CD4-positive, alpha-beta memory T cell (primary cell): ENCODE measurements around the gene HIRA. TPM values are rescaled to one million over a fixed set of nuclear protein-coding genes. Genes with fewer than 3 reads are reported as not detected.

Source experiments
- CTCF ChIA-PET: fragments of 350-600 bp; sonication (Branson Sonifier 250); formaldehyde crosslinking; loops from one replicate; lab custom pipeline; 2021; ENCODE audit warnings: inconsistent platforms; ENCODE audit not compliant: partially characterized antibody; lab: Charles Lee
- POLR2A ChIA-PET: fragments of 350-600 bp; sonication (Branson Sonifier 250); formaldehyde crosslinking; loops from one replicate; lab custom pipeline; 2021; ENCODE audit not compliant: partially characterized antibody; lab: Charles Lee
- DNase-seq, 5 donors: peaks; one replicate each; pipeline versions ENCODE4 v3.0.0 to v3.0.0-alpha.2; 2020 to 2022; ENCODE audit warnings: mixed read lengths in 1 of 5
- H3K27ac ChIP-seq: one replicate; pipeline ENCODE4 v1.7.0; 2013; ENCODE audit warnings: low read depth, low read length
- H3K27me3 ChIP-seq: 2 replicates; pipeline ENCODE4 v1.7.0; 2013; ENCODE audit warnings: mild to moderate bottlenecking, low read length, moderate library complexity; ENCODE audit not compliant: insufficient read depth
- H3K36me3 ChIP-seq: 2 replicates; pipeline ENCODE4 v1.7.0; 2013; ENCODE audit warnings: mild to moderate bottlenecking, low read length, moderate library complexity; ENCODE audit not compliant: insufficient read depth
- H3K4me1 ChIP-seq: 2 replicates; pipeline ENCODE4 v1.7.0; 2013; ENCODE audit warnings: mild to moderate bottlenecking, low read length, moderate library complexity; ENCODE audit not compliant: insufficient read depth
- H3K4me3 ChIP-seq, 2 donors: one replicate each; pipeline ENCODE4 v1.7.0; 2013; ENCODE audit warnings: low read length in 2 of 2, mild to moderate bottlenecking in 1 of 2
- H3K9me3 ChIP-seq, 2 donors: one replicate each; pipeline ENCODE4 v1.7.0; 2013; ENCODE audit warnings: low read length in 2 of 2, control low read depth in 1 of 2; ENCODE audit not compliant: control insufficient read depth in 1 of 2
- H3K27ac Mint-ChIP-seq, 7 donors: one replicate each; pipeline ENCODE4 v1.8.0; 2020 to 2021; ENCODE audit warnings: mixed read lengths in 7 of 7, mild to moderate bottlenecking in 6 of 7, inconsistent platforms in 3 of 7, moderate library complexity in 3 of 7
- H3K27me3 Mint-ChIP-seq, 2 donors: one replicate each; pipeline ENCODE4 v1.8.0; 2020 to 2021; ENCODE audit warnings: mixed read lengths in 2 of 2
- H3K36me3 Mint-ChIP-seq, 2 donors: one replicate each; pipeline ENCODE4 v1.8.0; 2020 to 2021; ENCODE audit warnings: mixed read lengths in 2 of 2, inconsistent platforms in 1 of 2, mild to moderate bottlenecking in 1 of 2
- H3K4me1 Mint-ChIP-seq, 4 donors: one replicate each; pipeline ENCODE4 v1.8.0; 2020 to 2021; ENCODE audit warnings: mixed read lengths in 4 of 4, mild to moderate bottlenecking in 1 of 4
- H3K4me3 Mint-ChIP-seq, 8 donors: one replicate each; pipeline ENCODE4 v1.8.0; 2020 to 2021; ENCODE audit warnings: mixed read lengths in 8 of 8, mild to moderate bottlenecking in 7 of 8, moderate library complexity in 6 of 8, inconsistent platforms in 3 of 8
- H3K9me3 Mint-ChIP-seq, 8 donors: one replicate each; pipeline ENCODE4 v1.8.0; 2020 to 2021; ENCODE audit warnings: mixed read lengths in 8 of 8, mild to moderate bottlenecking in 5 of 8, inconsistent platforms in 3 of 8, moderate library complexity in 1 of 8
- intact Hi-C: fragments of 100-400 bp; cut with micrococcal nuclease; formaldehyde crosslinking; loops from one replicate; pipeline ENCODE4 v1.15.1; 2023
- polyA plus RNA-seq, 2 donors: library from polyadenylated mRNA; unstranded; fragments of 300-500 nt; fragmentation: Illumina TruSeq; gene quantifications; one replicate each; pipeline ENCODE4 v1.2.3, GENCODE V29; 2021
- total RNA-seq, 2 experiments: library from RNA; stranded (reverse); gene quantifications; one replicate each; pipeline ENCODE4 v1.2.3, GENCODE V29; 2021

The HIRA gene
- total and polyA plus RNA-seq, 4 experiments from 2014 or later = 1.4 to 30.8 (median 17.6) TPM

DNA sequence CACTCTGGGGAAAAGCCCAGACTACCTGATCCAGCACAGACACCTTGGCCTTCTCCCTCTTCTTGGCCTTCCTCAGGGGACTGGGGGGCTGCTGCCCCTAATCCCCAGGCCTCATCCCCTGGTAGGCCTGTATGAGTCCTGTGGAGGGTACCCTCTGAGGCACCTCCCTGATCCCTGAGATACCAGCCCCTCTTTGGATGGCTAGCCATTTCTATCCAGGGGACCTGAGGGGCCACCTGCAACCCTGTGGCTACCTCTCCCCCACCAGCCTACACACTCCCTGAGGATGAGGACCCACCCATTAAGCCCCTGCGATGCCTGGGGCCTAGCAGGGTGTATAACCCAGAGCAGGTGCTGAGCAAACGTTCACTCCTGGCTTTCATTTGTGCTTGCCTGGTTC lies 54.6 kb downstream of the HIRA start:
- CTCF ChIA-PET = no interaction called here
- peak overlapping the region in 2 of 7 donors; percentile 5 to 13 for H3K27ac Mint-ChIP-seq

DNA sequence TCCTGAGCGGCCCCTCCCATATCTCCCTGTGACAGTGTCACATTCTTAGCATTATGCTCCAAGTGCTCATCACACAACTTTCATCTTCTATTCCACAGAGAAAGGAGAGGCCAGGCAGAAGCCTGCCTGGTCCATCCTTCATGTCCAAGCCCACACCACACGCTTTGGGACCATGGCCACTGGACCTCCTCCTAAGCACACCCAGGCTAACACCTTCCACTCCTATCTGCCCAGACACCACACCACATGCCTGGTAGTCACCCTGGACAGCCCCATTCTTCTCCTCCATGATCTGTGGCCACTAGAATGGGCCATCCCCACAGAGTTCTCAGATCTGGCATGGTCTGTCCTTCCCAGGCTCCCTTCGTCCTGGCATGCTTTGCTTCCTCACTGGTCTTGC lies 55.3 kb downstream of the HIRA start:
- Histone ChIP-seq H3K9me3 (no peaks in the 10 kb centered on the region), H3K4me3 (no peak overlapping the region), H3K36me3 (peaks cover 67% of the 10 kb centered on the region), H3K4me1 (no peaks in the 10 kb centered on the region), H3K27me3 (no peaks in the 10 kb centered on the region), H3K27ac (no peak overlapping the region)
- ChIA-PET CTCF (interaction anchor here (0.6 kb wide), 1 partner anchor 189 kb away, joined by 3 read pairs; no protein-coding TSS in a partner anchor), POLR2A (no interaction called here)
- no peak for DNase-seq
- Mint-ChIP-seq H3K27ac (peak overlapping the region in 3 of 7 donors; percentile 13 to 66 (median 54)), H3K9me3 (peaks cover 0 to 2% (median 0%) of the 10 kb centered on the region in 8 donors), H3K36me3 (peaks cover 47 to 75% of the 10 kb centered on the region in 2 donors), H3K4me3 (no peak overlapping the region), H3K4me1 (peaks cover 0 to 2% (median 0%) of the 10 kb centered on the region in 4 donors), H3K27me3 (no peaks in the 10 kb centered on the region)
- intact Hi-C loops = no loop called here

More for the DNA sequence above, 54.6 kb downstream of the HIRA start:
- H3K9me3 Mint-ChIP-seq = peaks cover 0 to 2% (median 0%) of the 10 kb centered on the region in 8 donors
- Histone ChIP-seq H3K27ac (no peak overlapping the region), H3K36me3 (peaks cover 71% of the 10 kb centered on the region), H3K27me3 (no peaks in the 10 kb centered on the region), H3K9me3 (no peaks in the 10 kb centered on the region), H3K4me1 (no peaks in the 10 kb centered on the region), H3K4me3 (no peak overlapping the region)
- H3K27me3 Mint-ChIP-seq = no peaks in the 10 kb centered on the region
- no peak for DNase-seq
- H3K36me3 Mint-ChIP-seq = peaks cover 44 to 73% of the 10 kb centered on the region in 2 donors
- H3K4me1 Mint-ChIP-seq = peaks cover 0 to 2% (median 0%) of the 10 kb centered on the region in 4 donors
- intact Hi-C loops = no loop called here
- H3K4me3 Mint-ChIP-seq = no peak overlapping the region
- POLR2A ChIA-PET = no interaction called here

DNA sequence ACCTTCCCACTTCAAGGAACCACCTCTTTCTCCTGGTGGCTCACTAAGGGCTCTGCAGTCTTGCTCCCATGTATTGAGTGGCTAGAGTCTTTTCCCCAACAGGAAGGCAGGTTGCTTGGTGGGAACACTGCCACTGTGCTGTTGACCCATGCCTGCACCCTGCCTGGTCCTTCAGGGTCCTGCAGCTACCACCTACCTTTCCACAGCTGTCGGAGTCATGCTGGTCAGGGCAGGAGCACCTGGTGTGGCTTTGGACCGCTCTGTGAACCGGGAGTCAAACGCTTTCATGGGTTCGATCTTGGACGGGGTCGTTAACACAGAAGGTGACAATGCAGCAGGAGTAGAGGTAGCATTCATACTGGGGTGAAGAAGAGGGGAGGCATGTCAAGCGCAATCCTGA lies 56.1 kb downstream of the HIRA start:
- H3K4me3 Mint-ChIP-seq = no peak overlapping the region
- DNase-seq = no peak
- ChIA-PET POLR2A (no interaction called here), CTCF (no interaction called here)
- no peaks in the 10 kb centered on the region for H3K27me3 Mint-ChIP-seq
- intact Hi-C loops = no loop called here
- H3K4me3 ChIP-seq = no peak overlapping the region
- H3K27ac ChIP-seq = no peak overlapping the region
- H3K36me3 ChIP-seq = peaks cover 64% of the 10 kb centered on the region
- no peaks in the 10 kb centered on the region for H3K9me3 ChIP-seq
- no peaks in the 10 kb centered on the region for H3K27me3 ChIP-seq
- peaks cover 0 to 2% (median 0%) of the 10 kb centered on the region in 8 donors for H3K9me3 Mint-ChIP-seq
- peaks cover 47 to 78% of the 10 kb centered on the region in 2 donors for H3K36me3 Mint-ChIP-seq
- peaks cover 0 to 2% (median 0%) of the 10 kb centered on the region in 4 donors for H3K4me1 Mint-ChIP-seq
- H3K27ac Mint-ChIP-seq = peak overlapping the region in 1 of 7 donors; percentile 33
- H3K4me1 ChIP-seq = no peaks in the 10 kb centered on the region

DNA sequence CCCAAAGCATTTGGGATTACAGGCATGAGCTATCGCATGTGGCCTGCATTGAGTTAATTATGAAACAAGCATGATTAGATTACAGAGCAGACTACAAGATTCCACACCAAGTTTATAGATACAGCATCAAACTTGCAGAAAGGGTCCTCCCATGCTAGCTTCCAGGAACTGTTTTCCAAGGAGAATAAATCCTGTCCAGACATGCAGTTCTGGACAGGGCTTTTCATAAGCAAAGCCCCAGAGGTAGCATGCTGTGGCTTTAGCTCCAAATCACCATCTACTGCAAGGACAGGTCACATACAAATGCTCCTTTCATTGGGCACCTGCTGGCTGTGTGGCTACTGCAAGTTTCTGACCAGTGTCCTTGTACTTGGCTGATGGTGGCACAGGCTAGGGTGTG lies 57.1 kb downstream of the HIRA start:
- Histone ChIP-seq H3K4me3 (no peak overlapping the region), H3K36me3 (peaks cover 67% of the 10 kb centered on the region), H3K27me3 (no peaks in the 10 kb centered on the region), H3K9me3 (no peaks in the 10 kb centered on the region), H3K4me1 (no peaks in the 10 kb centered on the region), H3K27ac (no peak overlapping the region)
- Mint-ChIP-seq H3K4me1 (peaks cover 0 to 2% (median 0%) of the 10 kb centered on the region in 4 donors), H3K4me3 (no peak overlapping the region), H3K9me3 (peaks cover 0 to 2% (median 0%) of the 10 kb centered on the region in 8 donors), H3K36me3 (peaks cover 47 to 78% of the 10 kb centered on the region in 2 donors), H3K27ac (no peak overlapping the region), H3K27me3 (no peaks in the 10 kb centered on the region)
- ChIA-PET POLR2A (no interaction called here), CTCF (no interaction called here)
- intact Hi-C loops = no loop called here
- no peak for DNase-seq

DNA sequence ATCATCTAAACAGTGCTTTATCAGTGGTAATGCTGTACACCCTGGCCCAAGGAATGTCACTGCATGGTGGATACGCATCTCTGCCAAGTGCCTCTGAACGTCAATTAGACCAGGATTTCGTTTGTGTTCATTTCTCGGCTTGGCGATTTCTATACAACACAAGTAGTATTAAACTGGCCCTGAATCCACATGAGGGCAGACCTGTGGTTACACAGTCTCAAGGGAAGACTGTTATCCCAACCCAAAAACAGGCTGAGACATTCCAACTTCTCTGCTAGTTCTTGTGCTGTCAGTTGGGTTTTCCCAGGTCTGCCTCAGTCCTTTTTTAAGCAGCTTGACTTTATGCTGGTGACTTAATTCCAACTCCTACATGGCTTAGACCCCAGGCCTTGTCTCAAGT lies 58.1 kb downstream of the HIRA start:
- CTCF ChIA-PET = no interaction called here
- peaks cover 0 to 2% (median 0%) of the 10 kb centered on the region in 4 donors for H3K4me1 Mint-ChIP-seq

DNA sequence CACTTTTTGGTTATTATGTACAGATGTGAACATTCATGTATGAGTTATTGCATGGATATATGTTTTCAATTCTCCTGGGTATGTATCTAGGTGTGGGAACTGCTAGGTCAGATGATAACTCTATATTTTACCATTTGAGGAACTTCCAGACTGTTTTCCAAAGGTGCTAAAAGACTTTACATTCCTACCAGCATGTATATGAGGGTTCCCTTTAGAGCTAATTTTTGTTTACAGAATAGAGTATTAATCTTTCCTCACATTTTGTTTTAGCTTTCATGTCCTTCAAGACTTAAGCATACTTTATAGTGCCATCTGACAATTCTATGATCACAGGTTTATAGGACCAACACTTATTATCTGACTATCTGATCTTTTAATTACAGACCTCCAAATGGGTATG lies 59.6 kb downstream of the HIRA start:
- Histone ChIP-seq H3K4me3 (no peak overlapping the region), H3K27me3 (no peaks in the 10 kb centered on the region), H3K27ac (no peak overlapping the region), H3K4me1 (no peaks in the 10 kb centered on the region), H3K36me3 (peaks cover 59% of the 10 kb centered on the region), H3K9me3 (no peaks in the 10 kb centered on the region)
- DNase-seq = no peak
- Mint-ChIP-seq H3K27ac (no peak overlapping the region), H3K36me3 (peaks cover 49 to 77% of the 10 kb centered on the region in 2 donors), H3K27me3 (no peaks in the 10 kb centered on the region), H3K9me3 (peaks cover 0 to 2% (median 0%) of the 10 kb centered on the region in 8 donors), H3K4me3 (no peak overlapping the region), H3K4me1 (peaks cover 0 to 2% (median 0%) of the 10 kb centered on the region in 4 donors)
- POLR2A ChIA-PET = no interaction called here
- intact Hi-C loops = no loop called here
- CTCF ChIA-PET = interaction anchor here (1.7 kb wide), 1 partner anchor 56 kb away, joined by 3 read pairs; no protein-coding TSS in a partner anchor

More for the DNA sequence above, 58.1 kb downstream of the HIRA start:
- POLR2A ChIA-PET = no interaction called here
- Mint-ChIP-seq H3K27ac (peak overlapping the region in 1 of 7 donors; percentile 31), H3K27me3 (no peaks in the 10 kb centered on the region), H3K36me3 (peaks cover 49 to 82% of the 10 kb centered on the region in 2 donors), H3K4me3 (no peak overlapping the region), H3K9me3 (peaks cover 0 to 2% (median 0%) of the 10 kb centered on the region in 8 donors)
- H3K9me3 ChIP-seq = no peaks in the 10 kb centered on the region
- no peak for DNase-seq
- H3K27me3 ChIP-seq = no peaks in the 10 kb centered on the region
- intact Hi-C loops = no loop called here
- no peak overlapping the region for H3K4me3 ChIP-seq
- H3K27ac ChIP-seq = no peak overlapping the region
- H3K4me1 ChIP-seq = no peaks in the 10 kb centered on the region
- H3K36me3 ChIP-seq = peaks cover 73% of the 10 kb centered on the region

DNA sequence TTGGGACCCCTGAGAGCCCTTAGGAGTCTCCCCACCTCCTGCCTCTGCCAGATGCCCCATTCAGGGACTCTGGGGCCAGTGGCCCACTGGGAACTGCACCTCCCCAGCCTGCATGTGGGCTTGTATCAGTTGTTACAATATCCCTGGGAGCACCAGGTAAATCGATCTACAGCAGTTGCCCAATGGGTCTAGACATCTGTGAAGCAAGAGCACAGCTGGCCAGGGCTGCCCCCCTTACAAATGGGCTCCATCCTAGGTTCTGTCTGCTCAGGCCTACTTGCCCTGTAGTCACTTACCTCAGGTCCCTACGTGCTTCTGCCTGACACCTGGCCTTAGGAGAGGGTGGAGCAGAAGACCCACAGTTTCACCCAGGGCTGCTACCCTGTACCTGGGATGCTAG lies 62.7 kb downstream of the HIRA start:
- Mint-ChIP-seq H3K27ac (peak overlapping the region in 1 of 7 donors; percentile 25), H3K36me3 (peaks cover 33 to 64% of the 10 kb centered on the region in 2 donors), H3K4me1 (peaks cover 0 to 2% (median 0%) of the 10 kb centered on the region in 4 donors), H3K4me3 (no peak overlapping the region), H3K27me3 (no peaks in the 10 kb centered on the region), H3K9me3 (no peaks in the 10 kb centered on the region)
- POLR2A ChIA-PET = no interaction called here
- no peaks in the 10 kb centered on the region for H3K4me1 ChIP-seq
- CTCF ChIA-PET = no interaction called here
- intact Hi-C loops = no loop called here
- no peak for DNase-seq
- H3K36me3 ChIP-seq = peaks cover 29% of the 10 kb centered on the region
- H3K9me3 ChIP-seq = no peaks in the 10 kb centered on the region
- no peaks in the 10 kb centered on the region for H3K27me3 ChIP-seq
- no peak overlapping the region for H3K27ac ChIP-seq
- H3K4me3 ChIP-seq = no peak overlapping the region
